ENCODE data around the gene MTMR11. TPM values are rescaled to one million over a fixed set of nuclear protein-coding genes. Genes with fewer than 3 reads are reported as not detected.

The MTMR11 gene
- total and polyA plus RNA-seq, 9 of the 15 experiments (the other 6 are each of a cell fraction or from before 2014, with no cell fraction given) = 0.09 to 1.6 (median 0.51) TPM

DNA sequence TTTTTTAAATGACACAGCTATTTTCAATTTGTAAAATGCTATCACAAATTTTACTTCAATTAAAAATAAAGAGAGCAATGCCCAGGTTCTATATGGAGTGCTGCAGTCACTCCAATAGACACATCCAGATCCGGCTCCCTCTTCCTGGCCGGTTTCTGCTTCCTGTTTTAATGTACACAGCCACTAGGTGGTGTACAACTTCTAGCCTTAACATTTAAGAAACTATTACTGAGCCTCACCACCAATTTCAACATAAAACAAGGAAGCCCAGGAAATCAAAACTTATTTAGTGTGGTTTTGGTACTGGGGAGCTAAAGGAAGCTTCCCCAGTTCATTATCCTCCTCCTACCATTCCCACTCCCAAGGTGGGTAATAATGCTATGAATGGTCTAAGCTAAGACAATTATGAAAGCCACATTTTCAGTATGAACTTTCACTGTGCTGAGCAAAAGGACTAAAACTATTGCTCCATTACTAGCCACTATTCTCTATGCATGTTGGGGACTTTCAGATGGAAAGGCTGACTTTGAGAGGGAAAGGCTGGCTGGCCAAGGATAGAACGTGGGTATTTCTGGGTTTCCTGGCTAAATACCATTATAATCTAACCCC is 25.5 kb upstream of the MTMR11 start (continued):
- no peak for TF ChIP-seq ZBTB9 (CRISPR knock-in tag; IDR thresholded peaks at IDR 0.05)
- TF ChIP-seq RAD21 (CRISPR knock-in tag; conservative IDR thresholded peaks at IDR 0.05 in 1 of 2, IDR thresholded peaks at IDR 0.05 in 1 of 2) = peak; percentile 87 to 90
- TF ChIP-seq, protein P1, sequence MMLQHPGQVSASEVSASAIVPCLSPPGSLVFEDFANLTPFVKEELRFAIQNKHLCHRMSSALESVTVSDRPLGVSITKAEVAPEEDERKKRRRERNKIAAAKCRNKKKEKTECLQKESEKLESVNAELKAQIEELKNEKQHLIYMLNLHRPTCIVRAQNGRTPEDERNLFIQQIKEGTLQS (IDR thresholded peaks at IDR 0.05) = no peak
- TF ChIP-seq, protein P1 (CRISPR knock-in tag; conservative IDR thresholded peaks at IDR 0.05) = no peak
- no peak for TF ChIP-seq IRF2 (CRISPR knock-in tag; IDR thresholded peaks at IDR 0.05)
- TF ChIP-seq REST (IDR thresholded peaks at IDR 0.05; ENCODE audit: borderline replicate concordance) = peak; percentile 84; the same call in 1 of the 2 replicates
- no peak for TF ChIP-seq REST (CRISPR knock-in tag; IDR thresholded peaks at IDR 0.05; ENCODE audit: low read depth)
- TF ChIP-seq CHD1 (IDR thresholded peaks at IDR 0.05; ENCODE audit: low read length) = no peak
- TF ChIP-seq RFX7 (CRISPR knock-in tag; IDR thresholded peaks at IDR 0.05) = no peak
- no peak for TF ChIP-seq ZNF165 (CRISPR knock-in tag; IDR thresholded peaks at IDR 0.05; ENCODE audit: borderline replicate concordance)
- TF ChIP-seq SAFB2 (IDR thresholded peaks at IDR 0.05; ENCODE audit: borderline replicate concordance, low read depth, low read length, severe bottlenecking) = no peak
- TF ChIP-seq HNRNPH1 (optimal IDR thresholded peaks at IDR 0.05; ENCODE audit: low read depth, low read length) = no peak
- TF ChIP-seq, protein P2, sequence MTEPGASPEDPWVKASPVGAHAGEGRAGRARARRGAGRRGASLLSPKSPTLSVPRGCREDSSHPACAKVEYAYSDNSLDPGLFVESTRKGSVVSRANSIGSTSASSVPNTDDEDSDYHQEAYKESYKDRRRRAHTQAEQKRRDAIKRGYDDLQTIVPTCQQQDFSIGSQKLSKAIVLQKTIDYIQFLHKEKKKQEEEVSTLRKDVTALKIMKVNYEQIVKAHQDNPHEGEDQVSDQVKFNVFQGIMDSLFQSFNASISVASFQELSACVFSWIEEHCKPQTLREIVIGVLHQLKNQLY (CRISPR knock-in tag; conservative IDR thresholded peaks at IDR 0.05) = no peak

Measured in K562 (cell line).